Testis (tissue), 2 donors: ENCODE measurements around the gene SEMA5A.

Experiments
- POLR2A ChIP-seq: fragments of 450-650 bp; IDR thresholded peaks from one replicate; pipeline ENCODE4 v1.6.1; 2017; ENCODE audit warnings: antibody characterized with exemption, mild to moderate bottlenecking, moderate library complexity
- TF ChIP-seq, protein P1 (sequence below), 3 experiments: fragments of 450-650 bp in 2 of 3; fragments of 200-600 bp in 1 of 3; sonication (generic) in 1 of 3; IDR thresholded peaks; one replicate each; pipeline ENCODE4 v1.5.1; 2016 to 2019; ENCODE audit warnings: antibody characterized with exemption in 3 of 3, mild to moderate bottlenecking in 2 of 3, moderate library complexity in 1 of 3

DNA sequence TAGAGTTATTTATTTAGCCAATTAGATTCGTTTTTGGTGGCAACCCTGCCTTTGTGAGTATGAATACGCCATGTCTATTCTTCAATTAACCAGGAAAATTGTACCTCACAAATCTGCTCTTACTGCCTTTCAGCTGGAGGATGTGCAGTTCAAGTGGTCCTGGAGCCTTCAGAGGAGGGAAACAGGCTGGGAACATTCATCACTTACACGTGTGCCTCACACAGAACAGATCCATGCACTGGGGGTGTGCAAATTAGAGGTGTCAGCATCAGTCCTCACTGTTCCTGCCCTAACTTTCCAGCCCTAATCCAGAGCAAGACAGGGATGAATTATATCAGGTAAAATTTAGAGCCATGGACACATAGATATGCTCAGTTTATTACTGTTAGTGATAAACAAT, 65.4 kb downstream of the SEMA5A start:
- TF ChIP-seq, protein P1, sequence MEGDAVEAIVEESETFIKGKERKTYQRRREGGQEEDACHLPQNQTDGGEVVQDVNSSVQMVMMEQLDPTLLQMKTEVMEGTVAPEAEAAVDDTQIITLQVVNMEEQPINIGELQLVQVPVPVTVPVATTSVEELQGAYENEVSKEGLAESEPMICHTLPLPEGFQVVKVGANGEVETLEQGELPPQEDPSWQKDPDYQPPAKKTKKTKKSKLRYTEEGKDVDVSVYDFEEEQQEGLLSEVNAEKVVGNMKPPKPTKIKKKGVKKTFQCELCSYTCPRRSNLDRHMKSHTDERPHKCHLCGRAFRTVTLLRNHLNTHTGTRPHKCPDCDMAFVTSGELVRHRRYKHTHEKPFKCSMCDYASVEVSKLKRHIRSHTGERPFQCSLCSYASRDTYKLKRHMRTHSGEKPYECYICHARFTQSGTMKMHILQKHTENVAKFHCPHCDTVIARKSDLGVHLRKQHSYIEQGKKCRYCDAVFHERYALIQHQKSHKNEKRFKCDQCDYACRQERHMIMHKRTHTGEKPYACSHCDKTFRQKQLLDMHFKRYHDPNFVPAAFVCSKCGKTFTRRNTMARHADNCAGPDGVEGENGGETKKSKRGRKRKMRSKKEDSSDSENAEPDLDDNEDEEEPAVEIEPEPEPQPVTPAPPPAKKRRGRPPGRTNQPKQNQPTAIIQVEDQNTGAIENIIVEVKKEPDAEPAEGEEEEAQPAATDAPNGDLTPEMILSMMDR (IDR thresholded peaks at IDR 0.05): no peak
- TF ChIP-seq POLR2A: no peak
